Stimulated activated CD4-positive, alpha-beta T cell treated with anti-CD3 and anti-CD28 coated beads, Interleukin-4, amount 100 ng/mL, for 48 hours (primary cell): Measurements from ENCODE around the gene EPN3.

ENCODE experiments used
- DNase-seq, 2 donors: peaks; one replicate each; pipeline ENCODE4 v3.0.0-alpha.2; 2020; ENCODE audit warnings: low read depth in 2 of 2

Gene EPN3

DNA sequence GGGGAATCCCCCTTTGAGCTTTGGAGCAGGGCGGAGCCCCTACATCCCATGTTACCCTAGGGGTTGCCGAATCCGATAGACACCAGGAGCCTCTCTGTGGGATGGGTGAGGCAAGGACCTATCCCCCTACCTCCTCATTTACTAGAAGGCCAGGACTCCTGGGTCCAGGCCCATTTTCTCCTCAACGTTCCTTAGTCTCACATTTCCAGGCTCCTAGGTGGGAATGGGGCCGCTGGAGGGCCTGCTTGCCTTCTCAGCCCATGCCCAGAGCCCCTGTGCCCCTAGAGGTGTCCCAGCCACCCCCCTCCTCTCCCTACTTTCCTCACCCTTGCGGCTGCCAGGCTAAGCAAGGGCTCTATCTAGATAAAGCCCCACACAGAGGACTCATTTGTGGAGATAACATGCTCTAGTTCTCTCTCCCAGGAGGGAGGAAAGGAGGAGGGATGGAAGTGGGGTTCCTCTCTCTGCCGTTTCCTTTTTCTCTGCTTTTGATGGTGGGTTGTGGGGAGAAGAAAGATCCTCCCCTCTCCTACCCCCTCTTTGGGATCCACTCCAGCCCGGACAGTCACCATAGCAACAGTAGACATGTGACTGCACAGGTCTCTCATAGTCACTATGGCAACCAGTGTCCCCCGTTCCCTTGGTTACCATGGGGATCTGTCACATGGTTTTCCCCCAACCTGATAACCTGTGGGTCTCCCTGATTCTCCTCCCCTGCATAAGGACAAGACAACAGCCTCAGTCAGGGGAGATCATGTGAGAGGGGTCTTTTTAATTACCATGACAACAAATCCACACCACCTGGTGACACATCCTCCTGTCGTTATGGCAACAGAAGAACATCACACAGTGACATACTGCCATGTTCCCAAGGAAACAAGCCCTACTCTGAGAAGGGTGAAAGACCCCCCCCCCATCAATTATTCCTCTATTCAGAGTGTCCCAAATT, 33.1 kb downstream of the EPN3 start:
- DNase-seq: no peak

GRCh38 chr17:50566886-50567285, 34.4 kb downstream of the EPN3 start:
- DNase-seq: no peak

- DNase-seq: no peak
These were observed 36.1 kb downstream of the EPN3 start for GRCh38 chr17:50568659-50569058.

DNA sequence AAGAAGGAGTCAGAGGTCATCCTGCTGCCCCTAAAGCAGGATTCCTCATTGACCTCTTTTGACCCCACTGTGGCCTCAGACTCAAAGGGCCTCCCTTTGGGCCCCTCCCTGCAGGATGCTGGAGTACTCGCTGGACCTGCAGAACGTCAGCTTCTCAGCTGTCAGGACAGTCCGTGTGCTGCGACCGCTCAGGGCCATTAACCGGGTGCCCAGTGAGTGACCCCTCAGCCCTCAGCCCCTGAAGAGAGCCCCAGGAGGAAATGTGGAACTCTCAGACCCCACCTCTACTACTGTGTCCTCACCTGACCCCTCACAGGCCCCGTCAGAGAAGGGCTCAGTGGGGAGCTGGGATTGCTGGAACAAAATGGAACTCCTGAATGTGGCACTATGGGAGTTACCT, 37.1 kb downstream of the EPN3 start:
- no peak for DNase-seq

GRCh38 chr17:50570032-50570431, 37.5 kb downstream of the EPN3 start:
- DNase-seq: no peak

GRCh38 chr17:50570528-50570927, 38.0 kb downstream of the EPN3 start:
- DNase-seq: no peak

DNA sequence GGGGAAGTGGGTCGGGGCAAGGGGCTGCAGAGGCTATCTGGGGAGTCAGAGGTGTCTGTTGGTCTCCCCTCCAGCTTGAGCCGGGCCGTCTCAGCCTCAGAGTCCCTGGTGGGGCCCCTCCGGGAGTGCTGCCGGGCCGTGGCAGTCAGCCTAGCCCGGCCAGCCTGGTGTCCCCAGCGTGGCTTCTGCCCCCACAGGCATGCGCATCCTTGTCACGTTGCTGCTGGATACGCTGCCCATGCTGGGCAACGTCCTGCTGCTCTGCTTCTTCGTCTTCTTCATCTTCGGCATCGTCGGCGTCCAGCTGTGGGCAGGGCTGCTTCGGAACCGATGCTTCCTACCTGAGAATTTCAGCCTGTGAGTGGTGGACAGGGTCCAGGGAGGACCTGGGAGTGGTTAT, 39.1 kb downstream of the EPN3 start:
- no peak for DNase-seq

GRCh38 chr17:50572541-50572940, 40.0 kb downstream of the EPN3 start:
- DNase-seq: no peak

DNA sequence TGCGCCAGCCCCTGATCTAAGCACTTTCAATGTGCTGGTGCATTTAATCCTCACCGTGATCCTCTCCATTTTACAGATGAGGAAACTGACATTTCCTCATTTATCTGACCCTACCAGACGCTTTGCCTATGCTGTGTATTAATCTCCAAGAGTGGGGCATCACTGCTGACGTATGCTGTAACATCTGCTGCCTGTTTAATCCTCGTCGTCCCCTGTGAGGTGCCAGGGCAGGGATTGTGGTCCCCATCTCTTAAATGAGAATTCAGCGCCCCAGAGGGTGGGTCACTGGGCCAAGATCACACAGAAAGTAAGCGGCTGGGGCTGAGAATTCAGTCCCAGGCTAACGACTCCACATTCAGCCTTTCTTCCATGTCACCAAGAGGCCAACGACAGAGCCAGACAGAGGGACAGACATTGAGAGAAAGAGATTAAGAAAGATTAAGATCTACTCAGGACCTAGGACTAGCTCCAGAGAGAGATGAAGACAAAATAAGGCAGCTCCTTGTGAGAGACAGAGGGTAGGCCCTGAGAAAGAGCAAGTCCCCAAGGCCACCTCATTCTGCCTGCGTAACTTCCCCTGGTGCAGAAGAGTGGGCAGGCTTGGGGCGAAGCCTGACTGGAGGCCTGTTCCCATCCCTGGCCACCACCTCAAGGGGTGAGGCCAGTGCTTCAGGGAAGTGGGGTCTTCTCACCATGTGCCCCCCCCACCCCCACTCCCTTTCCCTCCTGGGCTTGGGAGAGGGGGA, 41.5 kb downstream of the EPN3 start:
- DNase-seq: no peak

DNA sequence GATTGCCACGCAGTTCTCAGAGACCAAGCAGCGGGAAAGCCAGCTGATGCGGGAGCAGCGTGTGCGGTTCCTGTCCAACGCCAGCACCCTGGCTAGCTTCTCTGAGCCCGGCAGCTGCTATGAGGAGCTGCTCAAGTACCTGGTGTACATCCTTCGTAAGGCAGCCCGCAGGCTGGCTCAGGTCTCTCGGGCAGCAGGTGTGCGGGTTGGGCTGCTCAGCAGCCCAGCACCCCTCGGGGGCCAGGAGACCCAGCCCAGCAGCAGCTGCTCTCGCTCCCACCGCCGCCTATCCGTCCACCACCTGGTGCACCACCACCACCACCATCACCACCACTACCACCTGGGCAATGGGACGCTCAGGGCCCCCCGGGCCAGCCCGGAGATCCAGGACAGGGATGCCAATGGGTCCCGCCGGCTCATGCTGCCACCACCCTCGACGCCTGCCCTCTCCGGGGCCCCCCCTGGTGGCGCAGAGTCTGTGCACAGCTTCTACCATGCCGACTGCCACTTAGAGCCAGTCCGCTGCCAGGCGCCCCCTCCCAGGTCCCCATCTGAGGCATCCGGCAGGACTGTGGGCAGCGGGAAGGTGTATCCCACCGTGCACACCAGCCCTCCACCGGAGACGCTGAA, 43.2 kb downstream of the EPN3 start:
- no peak for DNase-seq

GRCh38 chr17:50576864-50577263, 44.3 kb downstream of the EPN3 start:
- DNase-seq: no peak

GRCh38 chr17:50577451-50577954, 45.0 kb downstream of the EPN3 start:
- DNase-seq: no peak

- no peak for DNase-seq
These were observed 45.6 kb downstream of the EPN3 start for GRCh38 chr17:50578173-50578572.

DNA sequence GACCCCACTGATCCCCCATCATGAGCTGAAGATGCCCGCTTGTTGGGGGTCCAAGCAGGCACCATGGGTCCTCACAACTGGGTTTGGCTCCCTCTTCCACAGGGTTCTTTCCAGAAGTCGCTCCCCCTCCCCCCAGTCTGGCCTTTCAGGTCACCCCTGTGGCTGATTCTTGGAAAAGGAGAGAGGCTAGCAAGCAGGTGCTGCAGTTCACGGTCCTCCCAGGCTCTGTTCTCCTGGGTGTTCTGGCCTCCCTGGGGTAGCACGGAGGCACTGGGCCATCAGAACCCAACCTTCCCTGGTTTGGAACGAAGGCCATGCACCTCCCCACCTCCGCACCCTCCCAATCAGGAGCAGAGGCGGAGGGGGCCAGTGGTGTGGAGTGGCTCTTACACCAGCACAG, 46.9 kb downstream of the EPN3 start:
- no peak for DNase-seq

DNA sequence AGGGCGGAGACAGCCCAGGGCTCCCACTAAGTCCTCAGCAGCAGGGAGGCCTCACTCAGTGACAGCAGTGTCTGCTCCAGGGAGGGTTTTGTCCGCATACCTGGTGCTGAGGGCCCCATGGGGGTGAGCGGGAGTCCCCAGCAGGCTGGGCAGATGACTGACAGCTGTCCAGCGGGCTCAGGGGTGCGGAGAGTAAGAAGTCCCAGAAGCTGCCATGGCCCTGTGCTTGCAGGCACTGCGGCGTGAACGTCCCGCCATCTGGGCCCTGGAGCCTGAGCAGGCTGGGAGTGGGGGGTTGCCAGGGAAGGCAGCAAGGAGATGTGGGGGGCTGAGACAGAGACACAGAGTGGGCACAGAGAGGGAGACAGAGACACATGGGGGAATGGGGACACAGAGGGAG, 48.1 kb downstream of the EPN3 start:
- no peak for DNase-seq

DNA sequence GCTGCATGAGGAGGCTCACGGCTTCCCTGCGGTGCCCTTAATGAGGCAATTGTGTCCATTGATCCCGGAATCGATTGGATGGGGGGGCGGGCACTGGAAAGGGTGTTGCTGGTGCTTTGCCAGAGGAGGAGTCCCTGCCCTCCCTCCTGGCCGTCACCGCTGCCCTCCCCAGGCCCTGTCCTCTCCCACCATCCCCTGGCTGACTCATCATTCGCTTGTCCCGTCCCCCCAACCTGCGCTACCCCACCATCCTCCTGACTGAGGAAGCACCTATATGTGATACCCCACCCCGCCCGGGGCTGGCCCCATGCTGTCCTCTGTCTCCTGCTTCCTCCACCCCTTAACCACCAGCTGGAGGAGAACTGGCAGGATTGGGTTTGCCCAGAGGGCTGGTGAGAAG, 48.8 kb downstream of the EPN3 start:
- no peak for DNase-seq

DNA sequence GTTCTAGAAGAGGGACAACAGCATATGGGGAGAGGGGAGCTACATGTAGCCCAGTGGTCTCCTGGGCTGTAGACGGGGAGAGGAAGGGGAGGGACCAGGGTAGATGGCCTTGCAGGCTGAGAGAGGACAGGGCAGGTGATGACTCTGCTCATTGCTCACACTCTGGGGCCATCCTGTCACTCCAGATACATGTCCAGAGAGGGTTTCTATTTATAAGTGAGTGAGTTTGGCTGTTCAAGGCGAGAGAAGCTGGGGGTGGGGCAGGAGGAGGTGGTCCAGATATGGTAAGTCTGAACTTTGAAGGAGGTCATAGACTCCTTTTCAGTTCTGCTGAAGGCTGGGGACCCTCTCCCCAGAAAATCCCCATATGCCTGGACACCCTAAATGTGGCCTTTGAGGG, 50.2 kb downstream of the EPN3 start:
- DNase-seq: no peak

- no peak for DNase-seq
These were observed 51.1 kb downstream of the EPN3 start for GRCh38 chr17:50583641-50584040.

GRCh38 chr17:50584116-50584515, 51.6 kb downstream of the EPN3 start:
- DNase-seq: no peak

- DNase-seq: no peak
These were observed 52.2 kb downstream of the EPN3 start for GRCh38 chr17:50584749-50585148.

- DNase-seq: no peak
These were observed 52.8 kb downstream of the EPN3 start for GRCh38 chr17:50585346-50585745.

DNA sequence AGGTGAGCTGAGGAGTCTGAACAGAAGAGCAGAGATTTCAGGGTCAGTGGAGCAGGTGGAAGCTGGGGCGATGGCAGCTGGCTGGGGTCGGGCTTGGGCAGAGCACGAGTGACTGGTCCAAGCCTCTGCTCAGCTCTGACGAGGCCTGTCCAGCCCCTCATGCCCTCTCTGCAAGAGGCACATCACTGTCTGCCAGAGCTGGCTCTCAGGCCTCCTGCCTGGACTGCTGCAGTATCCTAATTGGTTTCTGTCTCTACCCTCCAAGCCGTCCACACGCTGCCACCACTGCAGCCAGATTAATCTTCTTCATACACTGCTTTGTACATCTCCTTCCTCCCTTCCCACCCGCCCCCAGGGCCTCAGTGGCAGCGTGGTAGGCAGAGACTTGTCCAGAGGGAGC, 53.4 kb downstream of the EPN3 start:
- DNase-seq: no peak
